ENCODE measurements around the gene SEMA6B. TPM values are rescaled to one million over a fixed set of nuclear protein-coding genes. Genes with fewer than 3 reads are reported as not detected.
"Not testable (repeated sequence)": the region's sequence is repeated elsewhere in the genome, so short reads cannot be mapped to it uniquely, and the experiment has no call there.

The SEMA6B gene
- polyA plus RNA-seq, 1 experiment = 0.22 TPM

- Histone ChIP-seq H3K27me3 (ENCODE audit: control insufficient read depth, insufficient read depth, low read length) (peaks cover 4% of the 10 kb centered on the region), H3K4me3 (ENCODE audit: low read depth, low read length) (no peak overlapping the region), H3K36me3 (ENCODE audit: control insufficient read depth, insufficient read depth, low read length) (no peaks in the 10 kb centered on the region)
- ChIA-PET CTCF (interaction anchor here (0.6 to 1.4 kb wide), 2 partner anchors 19 to 317 kb away, joined by 3 read pairs; no protein-coding TSS in a partner anchor), POLR2A (no interaction called here)
- TF ChIP-seq CTCF (IDR thresholded peaks at IDR 0.05; ENCODE audit: insufficient read depth, low read depth, low read length) = no peak
- DNase-seq (ENCODE audit: low read depth) = no peak
These were observed 15.4 kb downstream of the SEMA6B start for GRCh38 chr19:4543842-4544647.

DNA sequence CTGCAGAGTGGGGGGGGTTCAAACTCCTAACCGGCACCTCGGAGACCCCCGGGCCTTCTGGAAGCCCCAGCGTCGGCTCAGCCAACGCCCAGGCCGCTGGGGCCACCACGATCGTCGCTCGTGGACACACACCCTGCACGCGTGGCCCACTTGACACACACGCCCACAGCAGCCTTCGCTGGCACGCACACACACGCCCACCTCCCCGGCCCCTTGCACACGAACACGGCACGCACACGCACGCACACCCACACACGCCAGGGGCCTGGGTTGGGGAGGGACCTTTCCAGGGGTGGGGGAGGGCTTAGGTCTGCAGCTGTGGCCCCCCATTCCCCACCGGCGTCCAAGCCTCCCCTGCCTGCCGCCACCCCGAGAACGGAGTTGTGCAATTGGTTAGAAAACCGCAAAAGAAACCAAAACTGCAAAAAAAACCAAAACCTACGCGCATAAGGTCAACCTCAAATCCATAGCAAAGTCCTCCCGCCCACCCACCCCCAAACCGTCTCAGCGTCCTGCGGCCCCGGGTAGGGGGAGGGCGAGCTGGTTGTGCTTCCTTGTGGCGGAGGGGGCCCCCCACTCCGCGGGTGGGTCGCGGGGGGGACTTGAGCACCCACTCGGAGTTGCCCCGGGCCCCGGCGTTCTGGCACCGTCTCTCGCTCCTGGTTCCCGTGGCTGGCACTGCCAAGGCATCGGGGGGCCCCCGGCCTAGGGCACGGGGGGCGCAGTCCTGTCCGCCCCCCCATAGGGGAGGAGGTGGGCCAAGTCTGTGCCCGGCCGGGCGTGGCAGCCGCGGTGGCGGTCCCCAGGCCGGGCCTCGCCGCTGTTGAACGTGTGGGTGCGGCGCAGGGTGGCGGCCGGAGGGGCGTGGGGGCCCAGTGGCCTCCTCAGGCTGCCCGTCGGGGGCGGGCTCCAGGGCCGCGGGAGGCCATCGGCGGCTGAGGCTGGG, 16.3 kb downstream of the SEMA6B start:
- POLR2A ChIA-PET = no interaction called here
- Histone ChIP-seq H3K4me3 (ENCODE audit: low read depth, low read length) (no peak overlapping the region), H3K36me3 (ENCODE audit: control insufficient read depth, insufficient read depth, low read length) (no peaks in the 10 kb centered on the region), H3K27me3 (ENCODE audit: control insufficient read depth, insufficient read depth, low read length) (peaks cover 4% of the 10 kb centered on the region)
- no peak for TF ChIP-seq CTCF (IDR thresholded peaks at IDR 0.05; ENCODE audit: insufficient read depth, low read depth, low read length)
- CTCF ChIA-PET = interaction anchor here (1.5 kb wide), 1 partner anchor 18 kb away, joined by 4 read pairs; no protein-coding TSS in a partner anchor
- DNase-seq (ENCODE audit: low read depth) = no peak

DNA sequence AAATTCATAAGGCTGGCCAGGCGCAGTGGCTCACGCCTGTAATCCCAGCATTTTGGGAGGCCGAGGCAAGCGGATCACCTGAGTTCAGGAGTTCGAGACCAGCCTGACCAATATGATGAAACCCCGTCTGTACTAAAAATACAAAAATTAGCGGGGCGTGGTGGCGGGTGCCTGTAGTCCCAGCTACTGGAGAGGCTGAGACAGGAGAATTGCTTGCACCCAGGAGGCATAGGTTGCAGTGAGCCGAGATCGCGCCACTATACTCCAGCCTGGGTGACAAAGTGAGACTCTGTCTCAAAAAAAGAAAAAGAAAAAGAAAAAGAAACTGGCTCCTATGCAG, 17.7 kb downstream of the SEMA6B start:
- POLR2A ChIA-PET; DNase-seq (ENCODE audit: low read depth); H3K4me3 ChIP-seq (ENCODE audit: low read depth, low read length); H3K36me3 ChIP-seq (ENCODE audit: control insufficient read depth, insufficient read depth, low read length); H3K27me3 ChIP-seq (ENCODE audit: control insufficient read depth, insufficient read depth, low read length): not testable (repeated sequence)
- CTCF ChIA-PET = interaction anchor here (0.8 to 2.6 kb wide), 2 partner anchors 18 kb away, joined by 3 to 11 read pairs; partner anchors contain the start of gene SEMA6B

GRCh38 chr19:4541114-4541805, 18.2 kb downstream of the SEMA6B start:
- Histone ChIP-seq H3K27me3 (ENCODE audit: control insufficient read depth, insufficient read depth, low read length) (peaks cover 4% of the 10 kb centered on the region), H3K4me3 (ENCODE audit: low read depth, low read length) (no peak overlapping the region), H3K36me3 (ENCODE audit: control insufficient read depth, insufficient read depth, low read length) (no peaks in the 10 kb centered on the region)
- POLR2A ChIA-PET = no interaction called here
- TF ChIP-seq CTCF (IDR thresholded peaks at IDR 0.05; ENCODE audit: insufficient read depth, low read depth, low read length) = no peak
- CTCF ChIA-PET = interaction anchor here (0.6 to 9.3 kb wide), 5 partner anchors 10 to 141 kb away, joined by 3 to 84 read pairs (median 3); partner anchors contain the start of genes SEMA6B and SH3GL1
- no peak for DNase-seq (ENCODE audit: low read depth)

DNA sequence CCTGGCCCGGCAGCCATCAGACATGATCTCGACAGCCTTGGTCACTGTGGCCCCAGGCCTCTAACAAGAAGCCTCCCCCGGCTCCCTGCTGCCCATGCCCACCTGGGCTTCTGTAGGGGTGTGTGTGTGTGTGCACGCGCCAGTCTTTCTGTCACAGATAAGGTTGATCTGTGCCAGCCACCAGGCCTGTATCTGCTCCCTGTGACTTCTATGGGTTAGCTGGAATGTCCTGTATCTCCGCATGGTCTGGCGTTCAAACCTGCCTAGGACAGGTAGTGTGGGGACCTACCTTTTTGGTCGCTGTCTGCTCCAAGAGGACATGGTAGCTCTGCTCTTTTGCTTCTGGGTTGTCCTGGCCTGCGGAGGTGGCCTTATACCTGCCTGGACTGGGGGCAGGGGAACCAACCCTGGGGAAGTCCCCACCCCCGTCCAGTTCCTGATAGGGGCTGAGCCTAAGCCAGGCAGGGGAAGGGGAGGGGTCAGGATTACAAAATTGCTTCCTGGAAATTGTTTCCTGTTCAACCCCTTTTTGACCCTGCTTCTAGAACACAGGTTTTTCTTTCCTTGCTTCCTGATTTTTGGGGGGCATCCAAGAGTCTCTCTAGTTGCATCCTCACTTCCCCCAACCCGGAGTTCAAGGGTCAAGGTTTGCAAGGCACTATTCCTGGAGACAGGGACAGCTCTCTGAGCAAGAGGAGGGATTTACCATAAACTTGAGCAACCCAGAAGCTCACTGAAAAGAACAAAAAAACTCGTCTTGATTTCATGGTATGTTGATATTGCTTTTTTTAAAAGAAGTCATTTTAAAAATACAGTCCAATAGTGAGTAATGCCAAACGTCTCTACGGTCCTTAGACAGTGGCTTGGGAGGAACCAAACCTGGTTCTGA, 19.5 kb downstream of the SEMA6B start, which contains the start of gene LRG1:
Gene LRG1, minus strand, starts transcription at position 344 of the 889 bp plus-strand sequence. Its CDS starts 23 bp downstream, at position 321.
- ChIA-PET POLR2A (no interaction called here), CTCF (interaction anchor here (0.5 to 9.3 kb wide), 5 partner anchors 11 to 140 kb away, joined by 3 to 84 read pairs (median 3); partner anchors contain the start of genes SEMA6B and SH3GL1)
- H3K27me3 ChIP-seq (ENCODE audit: control insufficient read depth, insufficient read depth, low read length) = peaks cover 4% of the 10 kb centered on the region
- H3K36me3 ChIP-seq (ENCODE audit: control insufficient read depth, insufficient read depth, low read length) = no peaks in the 10 kb centered on the region
- no peak within 1 kb of the TSS for H3K4me3 ChIP-seq (ENCODE audit: low read depth, low read length)
- DNase-seq (ENCODE audit: low read depth) = no peak
- TF ChIP-seq CTCF (IDR thresholded peaks at IDR 0.05; ENCODE audit: insufficient read depth, low read depth, low read length) = no peak
